GM12878 (cell line): ENCODE data around the gene VAC14. TPM values are rescaled to one million over a fixed set of nuclear protein-coding genes. Genes with fewer than 3 reads are reported as not detected.

ENCODE experiments used
- CHD1 ChIP-seq: IDR thresholded peaks from 2 replicates; pipeline ENCODE4 v1.6.1; 2012; ENCODE audit warnings: low read depth, low read length, improper control_type of control experiment
- ELK1 ChIP-seq: IDR thresholded peaks from 2 replicates; pipeline ENCODE4 v1.6.1; 2012; ENCODE audit warnings: low read depth, low read length, improper control_type of control experiment
- HSF1 ChIP-seq: fragments of 150-350 bp; IDR thresholded peaks from 2 replicates; pipeline ENCODE4 v1.6.1; 2014; ENCODE audit warnings: mild to moderate bottlenecking, low read depth, low read length
- MAX ChIP-seq: IDR thresholded peaks from 2 replicates; pipeline ENCODE4 v1.6.1; 2012; ENCODE audit warnings: low read depth, low read length, improper control_type of control experiment
- MTA3 ChIP-seq: IDR thresholded peaks from 2 replicates; pipeline ENCODE4 v1.6.1; 2012; ENCODE audit warnings: low read length, inconsistent platforms, borderline replicate concordance
- PAX5 ChIP-seq: IDR thresholded peaks from 2 replicates; pipeline ENCODE4 v1.6.1; 2011; ENCODE audit warnings: low read depth, low read length, borderline replicate concordance
- PKNOX1 ChIP-seq: fragments of 450-650 bp; IDR thresholded peaks from 2 replicates; pipeline ENCODE4 v1.6.1; 2016; ENCODE audit warnings: mild to moderate bottlenecking
- POLR2A ChIP-seq: IDR thresholded peaks from 2 replicates; pipeline ENCODE4 v1.6.1; 2011; ENCODE audit warnings: low read depth, mild to moderate bottlenecking, low read length
- ZBTB4 ChIP-seq: fragments of 450-650 bp; formaldehyde crosslinking; IDR thresholded peaks from 2 replicates; pipeline ENCODE4 v1.4.0; 2022; ENCODE audit warnings: mild to moderate bottlenecking, moderate library complexity
- polyA plus RNA-seq, 11 experiments: library from polyadenylated mRNA; depleted of rRNA in 4 of 11; unstranded in 6 of 11; stranded (reverse) in 5 of 11; fragments of >200 nt; fragmentation: Nextera tagmentation in 4 of 11; fragmentation: Illumina TruSeq in 1 of 11; extraction: Ambion mirVana in 4 of 11; extraction: Trizol in 1 of 11; gene quantifications; 1 replicate in 1 of 11; 2 replicates in 10 of 11; pipeline versions ENCODE4 v1.2.1 to v1.2.3, GENCODE V29; 2011 to 2016; ENCODE audit warnings: inconsistent platforms in 2 of 11, missing spikeins in 2 of 11, low read depth in 1 of 11
- total RNA-seq, 4 experiments: library from RNA; depleted of rRNA in 3 of 4; stranded (reverse); fragments of >200 nt in 3 of 4; fragmentation: Illumina TruSeq in 1 of 4; extraction: Trizol in 1 of 4; gene quantifications; 2 replicates each; pipeline versions ENCODE4 v1.2.1 to v1.2.3, GENCODE V29; 2013 to 2021

VAC14 gene
- total and polyA plus RNA-seq, 10 of the 15 experiments (the other 5 are each of a cell fraction or from before 2014, with no cell fraction given), result 1.3 to 45.5 (median 25.5) TPM

GRCh38 chr16:70705056-70705455, 95.9 kb downstream of the VAC14 start (continued):
- TF ChIP-seq ZBTB4 (CRISPR knock-in tag) (no peak), PAX5 (no peak), MTA3 (no peak), HSF1 (no peak), CHD1 (no peak), MAX (no peak), POLR2A (no peak), ELK1 (no peak), PKNOX1 (no peak)
